HepG2 (cell line): Measurements from ENCODE around the gene MYLK3. TPM values are rescaled to one million over a fixed set of nuclear protein-coding genes. Genes with fewer than 3 reads are reported as not detected.

Source experiments
- DDIT3 ChIP-seq: sonication (generic); formaldehyde crosslinking; IDR thresholded peaks from 2 replicates; pipeline ENCODE4 v1.4.0; 2020; ENCODE audit warnings: mild to moderate bottlenecking, missing genetic modification reagents
- FOSL2 ChIP-seq: sonication (generic); formaldehyde crosslinking; IDR thresholded peaks from 2 replicates; pipeline ENCODE4 v1.4.0; 2020; ENCODE audit warnings: missing genetic modification reagents
- HIC2 ChIP-seq: sonication (generic); formaldehyde crosslinking; IDR thresholded peaks from 2 replicates; pipeline ENCODE4 v1.9.0; 2022; ENCODE audit warnings: low read depth, missing genetic modification reagents
- HNRNPK ChIP-seq: fragments of 200-400 bp; formaldehyde crosslinking; IDR thresholded peaks from 2 replicates; pipeline ENCODE4 v1.6.1; 2018; ENCODE audit warnings: low read length, low read depth, moderate library complexity, mild to moderate bottlenecking; ENCODE audit not compliant: poor library complexity, severe bottlenecking
- MXD3 ChIP-seq: IDR thresholded peaks from 2 replicates; pipeline ENCODE4 v1.6.1; 2016; ENCODE audit warnings: mild to moderate bottlenecking, missing biosample characterization, missing genetic modification reagents
- RBAK ChIP-seq: sonication (generic); formaldehyde crosslinking; IDR thresholded peaks from 2 replicates; pipeline ENCODE4 v1.5.1; 2020; ENCODE audit warnings: mild to moderate bottlenecking, missing genetic modification reagents
- RXRA ChIP-seq: sonication (generic); formaldehyde crosslinking; IDR thresholded peaks from 2 replicates; pipeline ENCODE4 v1.5.1; 2020; ENCODE audit warnings: missing genetic modification reagents
- SP1 ChIP-seq, 2 experiments: fragments of 450-650 bp in 1 of 2; sonication (generic) in 1 of 2; formaldehyde crosslinking in 1 of 2; IDR thresholded peaks; 2 replicates each; pipeline versions ENCODE4 v1.4.0 to v1.6.1; 2016 to 2020; ENCODE audit warnings: missing genetic modification reagents in 1 of 2
- ZNF430 ChIP-seq: sonication (generic); formaldehyde crosslinking; IDR thresholded peaks from 2 replicates; pipeline ENCODE4 v1.9.0; 2021; ENCODE audit warnings: mild to moderate bottlenecking, missing genetic modification reagents
- ZNF510 ChIP-seq: sonication (generic); formaldehyde crosslinking; IDR thresholded peaks from 2 replicates; pipeline ENCODE4 v1.4.0; 2020; ENCODE audit warnings: low read depth, mild to moderate bottlenecking, missing genetic modification reagents
- ZNF546 ChIP-seq: sonication (generic); formaldehyde crosslinking; conservative IDR thresholded peaks from 2 replicates; pipeline ENCODE4 v1.8.1; 2023; ENCODE audit warnings: mild to moderate bottlenecking, missing genetic modification reagents
- ZNF547 ChIP-seq: sonication (generic); formaldehyde crosslinking; IDR thresholded peaks from 2 replicates; pipeline ENCODE4 v1.5.1; 2020; ENCODE audit warnings: mild to moderate bottlenecking, missing genetic modification reagents
- ZNF83 ChIP-seq: sonication (generic); formaldehyde crosslinking; IDR thresholded peaks from 2 replicates; pipeline ENCODE4 v1.4.0; 2020; ENCODE audit warnings: missing genetic modification reagents, mild to moderate bottlenecking, borderline replicate concordance
- polyA plus RNA-seq, 8 experiments: library from polyadenylated mRNA; depleted of rRNA in 3 of 8; stranded (reverse) in 7 of 8; unstranded in 1 of 8; fragments of >200 nt; fragmentation: Illumina TruSeq in 4 of 8; extraction: Trizol in 4 of 8; gene quantifications; 2 replicates each; pipeline versions ENCODE4 v1.2.1 to v1.2.3, GENCODE V29; 2011 to 2016; ENCODE audit warnings: low read depth in 4 of 8, missing spikeins in 1 of 8, mixed read lengths in 1 of 8; ENCODE audit not compliant: insufficient read depth in 1 of 8
- total RNA-seq, 5 experiments: library from RNA; depleted of rRNA; stranded (reverse); fragments of >200 nt; fragmentation: Illumina TruSeq; extraction: Trizol; gene quantifications; 2 replicates each; pipeline ENCODE4 v1.2.3, GENCODE V29; 2016; ENCODE audit warnings: low read depth in 1 of 5
- TF ChIP-seq, protein P1 (sequence below): sonication (generic); formaldehyde crosslinking; IDR thresholded peaks from 2 replicates; pipeline ENCODE4 v1.4.0; 2020; ENCODE audit warnings: missing genetic modification reagents, mild to moderate bottlenecking, borderline replicate concordance
- TF ChIP-seq, protein P2 (sequence below): sonication (generic); formaldehyde crosslinking; IDR thresholded peaks from 2 replicates; pipeline ENCODE4 v1.8.0; 2022; ENCODE audit warnings: mild to moderate bottlenecking, missing genetic modification reagents; ENCODE audit not compliant: insufficient replicate concordance
- TF ChIP-seq, protein P3 (sequence below): sonication (generic); formaldehyde crosslinking; IDR thresholded peaks from 2 replicates; pipeline ENCODE4 v1.5.1; 2020; ENCODE audit warnings: mild to moderate bottlenecking, missing genetic modification reagents, borderline replicate concordance
- TF ChIP-seq, protein P4 (sequence below): fragments of 450-650 bp; IDR thresholded peaks from 2 replicates; pipeline ENCODE4 v1.6.1; 2016

Gene MYLK3
- total and polyA plus RNA-seq, 2 of the 13 experiments (the other 11 are each of a cell fraction or from before 2014, with no cell fraction given) = 0.04 to 0.18 TPM

DNA sequence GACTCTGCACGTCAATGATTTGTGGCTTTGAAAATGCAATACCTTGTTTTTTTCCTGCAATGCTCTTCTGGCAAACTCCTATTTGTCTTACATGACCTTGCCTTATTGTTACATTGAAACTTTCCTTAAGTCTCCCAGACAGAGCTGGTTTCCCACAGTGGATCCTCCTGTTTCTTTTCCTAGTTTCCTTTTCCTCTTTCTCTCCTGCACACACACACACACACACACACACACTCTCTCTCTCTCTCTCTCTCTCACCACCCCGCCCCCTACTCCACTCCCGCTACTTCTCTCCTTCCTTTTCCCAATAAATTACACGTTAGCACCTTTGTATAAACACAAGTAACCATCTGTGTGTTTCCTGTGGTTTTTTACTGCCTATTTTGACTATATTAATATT, 56.4 kb downstream of the MYLK3 start (continued):
- no peak for TF ChIP-seq HIC2 (CRISPR knock-in tag)
- TF ChIP-seq, protein P1, sequence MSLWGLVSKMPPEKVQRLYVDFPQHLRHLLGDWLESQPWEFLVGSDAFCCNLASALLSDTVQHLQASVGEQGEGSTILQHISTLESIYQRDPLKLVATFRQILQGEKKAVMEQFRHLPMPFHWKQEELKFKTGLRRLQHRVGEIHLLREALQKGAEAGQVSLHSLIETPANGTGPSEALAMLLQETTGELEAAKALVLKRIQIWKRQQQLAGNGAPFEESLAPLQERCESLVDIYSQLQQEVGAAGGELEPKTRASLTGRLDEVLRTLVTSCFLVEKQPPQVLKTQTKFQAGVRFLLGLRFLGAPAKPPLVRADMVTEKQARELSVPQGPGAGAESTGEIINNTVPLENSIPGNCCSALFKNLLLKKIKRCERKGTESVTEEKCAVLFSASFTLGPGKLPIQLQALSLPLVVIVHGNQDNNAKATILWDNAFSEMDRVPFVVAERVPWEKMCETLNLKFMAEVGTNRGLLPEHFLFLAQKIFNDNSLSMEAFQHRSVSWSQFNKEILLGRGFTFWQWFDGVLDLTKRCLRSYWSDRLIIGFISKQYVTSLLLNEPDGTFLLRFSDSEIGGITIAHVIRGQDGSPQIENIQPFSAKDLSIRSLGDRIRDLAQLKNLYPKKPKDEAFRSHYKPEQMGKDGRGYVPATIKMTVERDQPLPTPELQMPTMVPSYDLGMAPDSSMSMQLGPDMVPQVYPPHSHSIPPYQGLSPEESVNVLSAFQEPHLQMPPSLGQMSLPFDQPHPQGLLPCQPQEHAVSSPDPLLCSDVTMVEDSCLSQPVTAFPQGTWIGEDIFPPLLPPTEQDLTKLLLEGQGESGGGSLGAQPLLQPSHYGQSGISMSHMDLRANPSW (CRISPR knock-in tag) = no peak
- no peak for TF ChIP-seq ZNF510
- peak; percentile 12 for TF ChIP-seq HNRNPK
- no peak for TF ChIP-seq ZNF83 (CRISPR knock-in tag)
- TF ChIP-seq, protein P2, sequence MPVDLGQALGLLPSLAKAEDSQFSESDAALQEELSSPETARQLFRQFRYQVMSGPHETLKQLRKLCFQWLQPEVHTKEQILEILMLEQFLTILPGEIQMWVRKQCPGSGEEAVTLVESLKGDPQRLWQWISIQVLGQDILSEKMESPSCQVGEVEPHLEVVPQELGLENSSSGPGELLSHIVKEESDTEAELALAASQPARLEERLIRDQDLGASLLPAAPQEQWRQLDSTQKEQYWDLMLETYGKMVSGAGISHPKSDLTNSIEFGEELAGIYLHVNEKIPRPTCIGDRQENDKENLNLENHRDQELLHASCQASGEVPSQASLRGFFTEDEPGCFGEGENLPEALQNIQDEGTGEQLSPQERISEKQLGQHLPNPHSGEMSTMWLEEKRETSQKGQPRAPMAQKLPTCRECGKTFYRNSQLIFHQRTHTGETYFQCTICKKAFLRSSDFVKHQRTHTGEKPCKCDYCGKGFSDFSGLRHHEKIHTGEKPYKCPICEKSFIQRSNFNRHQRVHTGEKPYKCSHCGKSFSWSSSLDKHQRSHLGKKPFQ (CRISPR knock-in tag) = no peak
- TF ChIP-seq, protein P3, sequence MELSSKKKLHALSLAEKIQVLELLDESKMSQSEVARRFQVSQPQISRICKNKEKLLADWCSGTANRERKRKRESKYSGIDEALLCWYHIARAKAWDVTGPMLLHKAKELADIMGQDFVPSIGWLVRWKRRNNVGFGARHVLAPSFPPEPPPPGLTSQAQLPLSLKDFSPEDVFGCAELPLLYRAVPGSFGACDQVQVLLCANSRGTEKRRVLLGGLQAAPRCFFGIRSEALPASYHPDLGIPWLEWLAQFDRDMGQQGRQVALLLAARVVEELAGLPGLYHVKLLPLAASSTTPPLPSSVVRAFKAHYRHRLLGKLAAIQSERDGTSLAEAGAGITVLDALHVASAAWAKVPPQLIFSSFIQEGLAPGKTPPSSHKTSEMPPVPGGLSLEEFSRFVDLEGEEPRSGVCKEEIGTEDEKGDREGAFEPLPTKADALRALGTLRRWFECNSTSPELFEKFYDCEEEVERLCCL = no peak
- TF ChIP-seq, protein P4, sequence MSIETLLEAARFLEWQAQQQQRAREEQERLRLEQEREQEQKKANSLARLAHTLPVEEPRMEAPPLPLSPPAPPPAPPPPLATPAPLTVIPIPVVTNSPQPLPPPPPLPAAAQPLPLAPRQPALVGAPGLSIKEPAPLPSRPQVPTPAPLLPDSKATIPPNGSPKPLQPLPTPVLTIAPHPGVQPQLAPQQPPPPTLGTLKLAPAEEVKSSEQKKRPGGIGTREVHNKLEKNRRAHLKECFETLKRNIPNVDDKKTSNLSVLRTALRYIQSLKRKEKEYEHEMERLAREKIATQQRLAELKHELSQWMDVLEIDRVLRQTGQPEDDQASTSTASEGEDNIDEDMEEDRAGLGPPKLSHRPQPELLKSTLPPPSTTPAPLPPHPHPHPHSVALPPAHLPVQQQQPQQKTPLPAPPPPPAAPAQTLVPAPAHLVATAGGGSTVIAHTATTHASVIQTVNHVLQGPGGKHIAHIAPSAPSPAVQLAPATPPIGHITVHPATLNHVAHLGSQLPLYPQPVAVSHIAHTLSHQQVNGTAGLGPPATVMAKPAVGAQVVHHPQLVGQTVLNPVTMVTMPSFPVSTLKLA = no peak
- TF ChIP-seq SP1 (IDR thresholded peaks at IDR 0.05) = no peak
- no peak for TF ChIP-seq SP1 (CRISPR knock-in tag; IDR thresholded peaks at IDR 0.05)
- TF ChIP-seq ZNF546 = no peak
- TF ChIP-seq MXD3 = no peak
- TF ChIP-seq RBAK (CRISPR knock-in tag) = no peak
- no peak for TF ChIP-seq FOSL2
- TF ChIP-seq ZNF547 (CRISPR knock-in tag) = no peak
- TF ChIP-seq ZNF430 (CRISPR knock-in tag) = no peak
- TF ChIP-seq DDIT3 = no peak
- no peak for TF ChIP-seq RXRA (CRISPR knock-in tag)
